HL-60 (cell line): ENCODE results near the gene ATAD2B.

Experiments used
- DNase-seq, 2 experiments: peaks; one replicate each; pipeline ENCODE4 v3.0.0-alpha.2; 2010 to 2020; ENCODE audit warnings: low read depth in 1 of 2, low spot score in 1 of 2
- H3K27ac ChIP-seq: fragments of 250-450 bp; sonication (Bioruptor Pico); replicated peaks from 2 replicates; pipeline ENCODE4 v1.5.1; 2020; ENCODE audit warnings: mild to moderate bottlenecking, moderate library complexity
- H3K27me3 ChIP-seq: fragments of 250-450 bp; sonication (Bioruptor Pico); 2 replicates; pipeline ENCODE4 v1.5.1; 2021; ENCODE audit warnings: mild to moderate bottlenecking, moderate library complexity; ENCODE audit not compliant: insufficient read depth, poor library complexity, severe bottlenecking
- H3K4me3 ChIP-seq: replicated peaks from 2 replicates; pipeline ENCODE4 v1.5.1; 2011; ENCODE audit warnings: mild to moderate bottlenecking, control low read depth, low read length; ENCODE audit not compliant: insufficient read depth
- CTCF ChIP-seq: IDR thresholded peaks from one replicate; pipeline ENCODE4 v1.5.1; 2011; ENCODE audit warnings: low read length, control low read depth, inconsistent platforms; ENCODE audit not compliant: insufficient read depth
- GABPA ChIP-seq: IDR thresholded peaks from 2 replicates; pipeline ENCODE4 v1.6.1; 2012; ENCODE audit warnings: low read depth
- POLR2AphosphoS5 ChIP-seq: IDR thresholded peaks from 2 replicates; pipeline ENCODE4 v1.6.1; 2012; ENCODE audit warnings: low read depth
- REST ChIP-seq: IDR thresholded peaks from 2 replicates; pipeline ENCODE4 v1.6.1; 2012; ENCODE audit warnings: low read depth; ENCODE audit not compliant: insufficient replicate concordance
- SPI1 ChIP-seq: IDR thresholded peaks from 2 replicates; pipeline ENCODE4 v1.6.1; 2012; ENCODE audit warnings: low read depth, mild to moderate bottlenecking, borderline replicate concordance

Gene ATAD2B

GRCh38 chr2:23722255-23722654 lies 204.7 kb downstream of the ATAD2B start:
- TF ChIP-seq CTCF (no peak), REST (no peak), POLR2AphosphoS5 (no peak), SPI1 (no peak), GABPA (no peak)
- DNase-seq, result no peak
- no peaks in the 10 kb centered on the region for H3K27me3 ChIP-seq
- no peak overlapping the region for H3K4me3 ChIP-seq
- no peak overlapping the region for H3K27ac ChIP-seq

GRCh38 chr2:23721454-23721826 lies 205.5 kb downstream of the ATAD2B start:
- Histone ChIP-seq H3K27me3 (no peaks in the 10 kb centered on the region), H3K4me3 (no peak overlapping the region), H3K27ac (no peak overlapping the region)
- TF ChIP-seq REST (no peak), SPI1 (no peak), GABPA (no peak), POLR2AphosphoS5 (no peak), CTCF (no peak)
- DNase-seq, result no peak

GRCh38 chr2:23720705-23721453 lies 206.0 kb downstream of the ATAD2B start:
- no peak for TF ChIP-seq CTCF
- TF ChIP-seq REST, result no peak
- no peak for TF ChIP-seq SPI1
- TF ChIP-seq POLR2AphosphoS5, result no peak
- TF ChIP-seq GABPA, result no peak
- no peak overlapping the region for H3K27ac ChIP-seq
- no peak overlapping the region for H3K4me3 ChIP-seq
- DNase-seq, result no peak
- no peaks in the 10 kb centered on the region for H3K27me3 ChIP-seq
